Loucy (cell line): ENCODE results near the gene ADD1.

ENCODE experiments used
- CTCF ChIP-seq: fragments of 200-600 bp; sonication (generic); conservative IDR thresholded peaks from 2 replicates; pipeline ENCODE4 v1.5.1; 2014; ENCODE audit warnings: mild to moderate bottlenecking, antibody characterized with exemption, low read length
- EZH2phosphoT487 ChIP-seq: fragments of 200-600 bp; IDR thresholded peaks from 2 replicates; pipeline ENCODE4 v1.6.1; 2018; ENCODE audit warnings: antibody characterized with exemption, mild to moderate bottlenecking, moderate library complexity, borderline replicate concordance

- no peak for TF ChIP-seq CTCF
- TF ChIP-seq EZH2phosphoT487, result no peak
Measured at GRCh38 chr4:2816401-2816954, 27.2 kb upstream of the ADD1 start.
